Psoas muscle (tissue), 8 donors: Measurements from ENCODE around the gene LAMTOR5. TPM values are rescaled to one million over a fixed set of nuclear protein-coding genes. Genes with fewer than 3 reads are reported as not detected.

Experiments
- ATAC-seq, 4 donors: fragments of 200-7000 bp; cut with Tn5 transposase; one replicate each; pipeline ENCODE4 v1.9.1; 2020; ENCODE audit warnings: moderate library complexity in 3 of 4, mild to moderate bottlenecking in 2 of 4
- DNase-seq, 2 donors: peaks; one replicate each; pipeline ENCODE4 v3.0.0-alpha.2; 2020
- H3K27ac ChIP-seq: fragments of 200-600 bp; one replicate; pipeline ENCODE4 v1.8.0; 2022
- H3K27me3 ChIP-seq, 3 donors: fragments of 200-600 bp in 1 of 3; one replicate each; pipeline versions ENCODE4 v1.6.1 to v1.8.0; 2013 to 2022; ENCODE audit warnings: low read length in 2 of 3, mild to moderate bottlenecking in 2 of 3, moderate library complexity in 1 of 3; ENCODE audit not compliant: insufficient read depth in 3 of 3
- H3K36me3 ChIP-seq, 2 donors: fragments of 200-600 bp in 1 of 2; one replicate each; pipeline versions ENCODE4 v1.6.1 to v1.8.0; 2013 to 2022; ENCODE audit warnings: low read depth in 1 of 2, mild to moderate bottlenecking in 1 of 2, moderate library complexity in 1 of 2; ENCODE audit not compliant: insufficient read depth in 1 of 2
- H3K4me1 ChIP-seq: fragments of 200-600 bp; one replicate; pipeline ENCODE4 v1.8.0; 2022
- H3K4me3 ChIP-seq: fragments of 200-600 bp; one replicate; pipeline ENCODE4 v1.8.0; 2022; ENCODE audit warnings: mild to moderate bottlenecking
- H3K9me3 ChIP-seq: fragments of 200-600 bp; one replicate; pipeline ENCODE4 v1.8.0; 2022
- CTCF ChIP-seq: fragments of 200-600 bp; IDR thresholded peaks from one replicate; pipeline ENCODE4 v1.8.0; 2022; ENCODE audit warnings: antibody characterized with exemption
- WGBS, 3 donors: extraction: QIAGEN DNeasy Blood & Tissue Kit; methylation state at CpG; one replicate each; pipeline versions ENCODE4 v1.1.6 to v1.1.7; 2013; 5-methylcytosine and 5-hydroxymethylcytosine counted together
- intact Hi-C, 2 donors: fragments of 100-400 bp; cut with DNase I; formaldehyde crosslinking; loops; one replicate each; pipeline versions ENCODE4 v1.11.0 to v1.14.2; 2022
- polyA plus RNA-seq, 3 donors: library from polyadenylated mRNA; stranded (reverse); fragments of 200-250 nt; gene quantifications; one replicate each; pipeline ENCODE4 v1.2.3, GENCODE V29; 2013
- total RNA-seq, 4 donors: library from RNA; stranded (reverse); fragmentation: NEBNext Ultra II Directional in 2 of 4; extraction: Animal tissue kit (Norgen Biotek cat#: 25700) in 2 of 4; gene quantifications; one replicate each; pipeline versions ENCODE4 v1.2.1 to v1.2.4, GENCODE V29; 2021 to 2023
- donor health status: healthy with polysubstance abuse.
- donor health status: DM: no; HTN: no; CAD: no; lungs with moderate emphysema.
- donor health status: Bipolar disorder and iron deficiency.
- donor health status: healthy.
- donor health status: DM: yes; HTN: yes; CAD: no.
- donor health status: DM: no; HTN: no; CAD: no.
- donor health status: DM: no; HTN: no; CAD: no.
- donor health status: DM: yes; HTN: yes; CAD: no.

Gene LAMTOR5
- total and polyA plus RNA-seq, 7 donors = 166 to 541 (median 250) TPM

DNA sequence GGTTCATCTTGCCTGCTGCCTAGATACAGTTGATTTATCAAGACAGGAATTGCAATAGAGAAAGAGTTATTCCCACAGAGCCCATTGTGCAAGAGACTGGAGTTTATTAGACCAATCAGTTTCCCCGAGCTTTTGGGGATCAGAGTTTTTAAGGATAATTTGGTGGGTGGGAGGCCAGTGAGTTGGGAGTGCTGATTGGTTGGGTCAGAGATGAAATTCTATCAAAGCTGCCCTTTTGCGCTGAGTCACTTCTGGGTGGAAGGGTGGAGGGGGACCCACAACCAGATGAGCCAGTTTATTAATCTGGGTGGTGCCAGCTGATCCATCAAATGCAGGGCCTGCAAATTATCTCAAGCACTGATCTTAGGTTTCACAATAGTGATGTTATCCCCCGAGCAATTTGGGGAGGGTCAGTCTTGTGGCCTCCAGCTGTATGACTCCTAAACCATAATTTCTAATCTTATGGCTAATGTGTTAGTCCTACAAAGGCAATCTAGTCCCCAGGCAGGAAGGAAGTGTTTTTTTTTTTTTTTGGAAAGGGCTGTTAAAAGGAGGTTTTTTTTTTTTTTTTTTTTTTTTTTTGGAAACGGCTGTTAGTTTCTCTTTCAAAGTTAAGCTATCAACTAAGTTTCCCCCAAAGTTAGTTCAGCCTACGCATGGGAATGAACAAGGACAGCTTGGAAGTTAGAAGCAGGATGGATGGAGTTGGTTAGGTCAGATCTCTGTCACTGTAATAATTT is 24.1 kb downstream of the LAMTOR5 start:
- 67 to 86% (median 70%) methylated on average over 4 to 5 of the region's 5 CpGs for WGBS, 3 donors
- no peak overlapping the region for H3K4me3 ChIP-seq
- DNase-seq (no peak), ATAC-seq (peak in 1 of 4 donors; percentile 49)
- TF ChIP-seq CTCF = no peak
- no peaks in the 10 kb centered on the region for H3K9me3 ChIP-seq
- intact Hi-C loops = no loop called here
- no peaks in the 10 kb centered on the region for H3K27me3 ChIP-seq
- no peak overlapping the region for H3K27ac ChIP-seq
- peaks cover under 1 to 55% of the 10 kb centered on the region in 2 donors for H3K36me3 ChIP-seq
- no peaks in the 10 kb centered on the region for H3K4me1 ChIP-seq

DNA sequence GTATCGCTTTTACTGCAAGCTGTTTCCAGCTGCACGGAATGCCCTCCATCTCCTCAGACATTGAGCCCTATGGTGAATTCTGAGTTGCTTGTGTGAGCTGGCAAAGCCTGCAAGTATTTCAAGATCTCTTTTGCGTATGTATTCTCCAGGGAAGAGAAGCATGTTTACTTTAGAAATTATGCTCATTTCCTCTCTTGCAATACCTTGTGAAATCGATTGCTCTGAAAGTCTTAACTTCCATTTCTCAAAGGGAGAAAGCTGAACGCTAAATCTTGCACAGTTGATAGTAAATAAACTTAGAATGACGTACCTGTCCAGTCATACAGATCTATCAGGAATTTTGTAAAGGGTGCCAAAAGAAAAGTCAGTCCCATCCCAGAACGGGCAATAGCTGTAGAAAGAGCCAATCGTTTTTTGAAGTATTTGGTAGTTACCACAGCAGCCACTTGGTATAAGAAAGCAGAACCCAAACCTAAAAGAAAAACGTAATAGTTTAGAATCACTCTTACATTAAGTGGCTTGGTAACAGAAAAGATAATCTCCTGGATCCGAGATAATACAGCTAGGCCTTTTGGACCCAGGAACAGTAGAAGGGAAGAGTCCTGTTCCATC is 26.7 kb downstream of the LAMTOR5 start:
- Histone ChIP-seq H3K4me1 (no peaks in the 10 kb centered on the region), H3K27me3 (no peaks in the 10 kb centered on the region), H3K9me3 (no peaks in the 10 kb centered on the region), H3K36me3 (peaks cover 4 to 81% of the 10 kb centered on the region in 2 donors), H3K4me3 (no peak overlapping the region), H3K27ac (no peak overlapping the region)
- ATAC-seq = peak in 1 of 4 donors; percentile 56
- no peak for TF ChIP-seq CTCF
- no peak for DNase-seq
- intact Hi-C loops = no loop called here
- 57% methylated on average over 10 of the region's 10 CpGs for WGBS, 3 donors

GRCh38 chr1:110375490-110375889 is 32.0 kb downstream of the LAMTOR5 start:
- 71 to 79% (median 74%) methylated on average over 1 of the region's 1 CpG for WGBS, 3 donors
- H3K36me3 ChIP-seq = peaks cover 9 to 84% of the 10 kb centered on the region in 2 donors
- no peak overlapping the region for H3K4me3 ChIP-seq
- ATAC-seq (peak in 2 of 4 donors; percentile 41 to 61), DNase-seq (no peak)
- H3K9me3 ChIP-seq = no peaks in the 10 kb centered on the region
- intact Hi-C loops = no loop called here
- TF ChIP-seq CTCF = no peak
- peaks cover 13% of the 10 kb centered on the region for H3K4me1 ChIP-seq
- H3K27me3 ChIP-seq = no peaks in the 10 kb centered on the region
- no peak overlapping the region for H3K27ac ChIP-seq

DNA sequence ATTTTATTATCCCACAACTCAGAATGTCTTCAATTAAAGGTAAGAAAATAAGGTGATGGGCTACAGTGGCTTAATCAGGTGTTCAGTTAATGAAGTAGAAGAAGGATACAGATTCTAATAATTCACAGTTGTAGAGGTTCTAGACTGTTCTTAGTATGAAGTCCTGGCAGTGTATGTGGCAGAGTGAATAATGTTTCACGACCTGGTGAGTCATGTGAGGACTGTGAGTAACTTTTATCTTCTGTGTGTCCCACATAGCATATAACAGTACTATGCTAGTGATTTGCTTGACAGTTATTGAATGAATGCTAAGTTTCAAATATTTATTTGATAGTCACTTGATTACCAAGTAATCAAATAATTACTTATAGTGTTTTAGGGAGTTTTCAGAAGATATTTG is 36.7 kb downstream of the LAMTOR5 start:
- WGBS, 3 donors = 14 to 29% (median 18%) methylated on average over 1 of the region's 1 CpG
- peak; percentile 90 to 97 (median 96) for ATAC-seq
- DNase-seq = no peak
- intact Hi-C loops = no loop called here
- TF ChIP-seq CTCF = no peak
- Histone ChIP-seq H3K27me3 (no peaks in the 10 kb centered on the region), H3K27ac (peak overlapping the region; percentile 28), H3K36me3 (peaks cover 5 to 50% of the 10 kb centered on the region in 2 donors), H3K9me3 (no peaks in the 10 kb centered on the region), H3K4me1 (peaks cover 27% of the 10 kb centered on the region), H3K4me3 (no peak overlapping the region)
